HG02885 (cell line): Measurements from ENCODE around the gene TRIM43B.
"Not testable (repeated sequence)": the region's sequence is repeated elsewhere in the genome, so short reads cannot be mapped to it uniquely, and the experiment has no call there.

Source experiments
- ATAC-seq: cut with Tn5 transposase; IDR thresholded peaks from one replicate; pipeline ENCODE4 v1.9.1; 2021; ENCODE audit warnings: mild to moderate bottlenecking; ENCODE audit not compliant: unreplicated experiment, poor library complexity

TRIM43B gene

DNA sequence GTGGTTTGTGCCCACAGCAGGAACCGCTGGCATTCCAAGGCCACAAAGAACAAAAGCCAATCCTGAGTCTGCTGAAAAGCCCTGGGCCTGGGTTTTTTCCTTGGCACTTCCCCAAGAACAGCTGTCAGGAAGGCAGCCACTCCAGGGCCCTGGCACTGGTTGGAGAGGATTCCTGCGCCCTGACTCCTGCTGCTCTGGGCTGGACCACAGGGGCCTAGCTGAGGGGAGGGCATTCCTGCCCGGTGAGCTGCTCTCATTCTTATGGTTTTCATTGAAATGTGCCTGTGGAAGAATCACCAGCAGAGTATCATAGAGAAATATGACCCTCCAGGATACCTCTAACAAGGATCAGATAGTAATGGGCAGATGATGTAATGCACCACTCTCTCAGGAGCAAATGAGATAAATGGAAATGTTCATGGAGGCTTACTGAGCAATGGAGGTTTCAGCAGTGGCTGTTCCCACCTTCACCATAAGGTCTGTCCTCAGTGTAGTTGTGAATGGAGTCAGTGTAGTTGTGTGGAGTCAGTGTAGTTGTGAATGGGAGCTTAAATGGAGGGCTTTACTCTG lies 50.0 kb downstream of the TRIM43B start:
- not testable (repeated sequence) for ATAC-seq

DNA sequence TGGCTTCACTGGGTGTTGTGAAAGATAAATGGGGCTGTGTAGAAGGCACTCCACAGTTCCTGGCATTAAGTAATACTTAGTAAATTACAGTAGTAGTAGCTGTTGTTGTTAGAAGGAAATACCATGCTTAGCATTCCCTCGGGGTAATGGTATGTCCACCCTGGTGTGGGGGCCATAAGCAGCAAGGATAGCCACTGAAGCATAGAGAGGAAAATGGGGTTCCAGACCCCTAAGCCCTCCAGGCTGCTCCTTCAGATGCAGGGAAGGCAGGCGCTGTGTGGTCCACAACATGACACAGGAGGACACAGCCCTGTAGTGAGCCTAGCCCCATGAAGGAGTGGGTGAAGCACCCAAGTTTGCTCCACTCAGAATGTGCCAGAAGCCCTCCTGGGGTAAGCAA lies 50.6 kb downstream of the TRIM43B start:
- ATAC-seq: not testable (repeated sequence)

DNA sequence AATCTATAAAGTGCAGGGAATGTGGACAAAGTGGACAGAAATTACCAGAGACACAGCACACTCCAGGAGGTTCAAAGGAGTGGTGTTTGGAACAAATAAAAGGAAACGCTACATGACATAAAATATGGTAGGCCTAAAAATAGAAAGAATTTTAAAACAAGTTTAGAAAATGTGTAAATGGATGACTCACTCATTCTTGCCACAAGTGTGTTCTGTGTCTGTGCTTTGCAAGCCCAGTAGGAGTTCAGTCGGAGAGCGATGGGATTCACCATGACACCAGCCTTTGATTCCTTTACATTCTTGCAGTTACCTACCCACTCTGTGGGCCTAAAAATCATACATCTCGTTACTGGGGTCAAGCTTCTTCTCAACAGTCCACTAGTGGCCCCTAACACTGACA lies 51.2 kb downstream of the TRIM43B start:
- ATAC-seq: not testable (repeated sequence)

DNA sequence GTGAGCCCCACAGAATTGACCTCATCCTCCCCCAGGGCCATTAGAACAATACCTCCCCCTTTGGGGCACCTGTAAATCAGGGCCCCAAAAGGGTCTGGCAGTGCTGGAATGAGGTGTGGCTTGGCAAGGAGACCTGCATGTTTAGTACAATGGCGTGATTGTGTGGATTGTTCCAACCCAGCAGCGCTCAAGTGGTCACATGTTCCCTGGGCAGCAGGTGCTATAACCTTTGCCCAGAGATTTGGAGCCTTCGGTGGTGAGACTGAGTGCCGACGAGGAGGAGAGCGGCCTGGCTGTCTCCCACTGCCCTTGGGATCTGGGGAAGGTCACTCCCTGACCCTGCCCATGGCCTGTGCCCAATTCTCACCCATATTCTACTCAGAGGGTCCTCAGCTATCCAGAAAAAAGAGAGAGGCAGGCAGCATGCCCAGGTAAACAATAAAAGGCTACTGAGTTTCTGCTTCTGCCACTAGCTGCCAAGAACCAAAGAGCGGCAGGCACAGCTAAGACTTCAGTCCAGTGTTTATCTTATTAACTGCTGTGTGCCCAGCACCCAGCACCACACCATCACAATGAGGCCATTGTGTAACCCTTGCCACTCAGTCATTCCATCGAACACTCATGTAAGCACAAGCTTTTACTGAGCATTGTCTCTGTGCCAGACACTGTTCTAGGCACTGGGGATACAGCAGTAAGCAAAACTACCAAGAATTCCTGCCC lies 54.6 kb downstream of the TRIM43B start:
- ATAC-seq: not testable (repeated sequence)

DNA sequence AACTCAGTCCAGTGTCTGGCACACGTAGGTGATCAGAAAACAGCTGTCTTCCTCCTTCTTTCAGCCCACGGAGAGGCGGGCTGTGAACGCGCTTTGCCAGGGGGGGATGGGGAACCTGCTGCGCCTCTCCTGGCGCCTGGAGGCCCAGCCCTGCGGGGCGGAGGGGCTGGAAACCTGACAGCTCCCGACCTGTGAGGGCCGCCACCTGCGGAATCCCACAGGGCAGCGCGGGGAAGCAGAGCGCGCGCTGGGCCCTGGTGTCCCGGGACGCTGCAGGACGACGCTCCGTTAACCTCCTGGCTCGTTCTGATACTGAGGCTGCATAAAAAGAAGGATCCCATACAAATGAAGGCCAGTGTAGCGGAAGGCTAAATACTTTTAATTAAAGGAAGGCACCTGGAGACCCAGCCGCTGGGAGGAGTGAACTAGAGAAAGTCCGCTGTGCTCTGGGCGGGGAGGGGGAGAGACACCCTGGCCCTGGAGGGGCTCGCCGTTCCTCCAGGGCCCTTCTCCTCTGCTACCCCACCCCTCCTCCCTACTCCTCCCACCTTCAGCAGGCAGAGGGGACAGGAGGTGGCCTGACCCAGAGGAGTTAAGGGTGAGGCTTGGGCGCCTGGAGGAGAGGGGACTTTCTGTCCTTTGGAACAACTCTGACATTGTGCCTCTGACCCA lies 57.2 kb downstream of the TRIM43B start:
- not testable (repeated sequence) for ATAC-seq
